ENCODE results near the gene STRA6.

STRA6 gene

DNA sequence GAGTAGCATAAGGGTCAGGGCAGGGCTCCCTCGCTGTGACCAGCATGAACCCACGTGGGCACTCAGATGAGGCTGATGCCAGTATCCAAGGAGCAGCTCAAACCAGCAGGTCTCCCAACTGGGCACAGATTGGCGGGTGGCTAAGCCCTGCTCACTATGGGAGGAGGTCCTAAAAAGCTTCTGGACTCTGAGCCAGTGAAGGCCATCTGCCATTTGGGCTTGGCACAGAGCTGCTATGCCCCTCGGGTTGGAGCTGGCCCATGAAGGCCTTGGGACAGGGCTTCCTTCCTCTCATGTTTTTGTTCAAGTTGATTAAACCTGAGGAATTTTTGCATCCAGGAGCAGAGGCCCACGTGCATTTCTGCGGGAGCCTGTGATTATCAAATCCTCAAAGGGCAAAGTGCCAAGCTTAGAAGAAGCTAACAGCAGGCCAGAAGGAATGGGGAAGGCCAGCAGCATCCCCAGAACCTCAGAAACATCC is 4.3 kb upstream of the STRA6 start:
- DNase-seq (ENCODE audit: low read depth in 2 of 2) = no peak

DNA sequence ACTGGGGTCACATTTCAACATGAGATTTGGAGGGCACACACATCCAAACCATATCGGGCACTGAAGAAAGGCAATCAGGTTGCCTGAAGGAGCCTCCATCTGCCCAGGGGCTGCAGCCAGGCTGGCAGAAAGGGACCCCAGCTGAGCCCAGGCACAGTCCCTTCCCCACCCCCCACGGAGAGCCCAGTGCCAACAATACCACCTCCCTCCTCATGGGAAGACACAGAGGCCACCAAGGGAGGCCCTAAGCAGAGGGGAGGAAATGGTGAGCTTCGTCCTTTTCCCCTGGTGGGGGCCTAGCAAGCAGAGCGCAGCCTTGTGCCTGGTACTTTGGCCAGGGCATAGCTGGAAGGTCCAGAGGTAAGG is 3.0 kb upstream of the STRA6 start:
- no peak for DNase-seq (ENCODE audit: low read depth in 2 of 2)

DNA sequence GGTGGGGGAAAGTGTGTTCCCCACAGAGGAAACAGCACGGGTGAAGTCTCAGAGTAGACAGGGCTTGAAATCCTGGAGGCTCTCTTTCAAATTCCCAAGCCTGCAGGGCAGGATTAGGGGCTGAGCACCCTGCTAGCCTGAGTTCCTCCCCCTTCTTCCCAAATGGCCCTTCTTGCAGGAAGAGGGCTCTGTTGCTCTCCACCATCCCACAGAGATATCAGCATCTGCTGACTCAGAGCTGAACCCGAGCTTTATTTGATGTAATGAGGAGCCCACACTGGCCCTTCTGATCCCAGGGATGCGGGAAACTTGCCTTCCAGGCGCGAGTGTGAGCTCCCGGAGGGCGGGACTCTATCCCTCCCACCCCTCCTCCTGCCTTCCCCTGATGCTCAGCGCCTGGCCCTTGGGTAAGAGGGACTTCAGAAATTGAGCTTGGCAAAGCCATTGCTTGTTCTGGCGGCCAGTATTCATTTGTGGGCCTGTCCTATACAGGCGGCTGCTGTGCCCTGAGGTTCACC is 1.4 kb upstream of the STRA6 start:
- no peak for DNase-seq (ENCODE audit: low read depth in 2 of 2)

DNA sequence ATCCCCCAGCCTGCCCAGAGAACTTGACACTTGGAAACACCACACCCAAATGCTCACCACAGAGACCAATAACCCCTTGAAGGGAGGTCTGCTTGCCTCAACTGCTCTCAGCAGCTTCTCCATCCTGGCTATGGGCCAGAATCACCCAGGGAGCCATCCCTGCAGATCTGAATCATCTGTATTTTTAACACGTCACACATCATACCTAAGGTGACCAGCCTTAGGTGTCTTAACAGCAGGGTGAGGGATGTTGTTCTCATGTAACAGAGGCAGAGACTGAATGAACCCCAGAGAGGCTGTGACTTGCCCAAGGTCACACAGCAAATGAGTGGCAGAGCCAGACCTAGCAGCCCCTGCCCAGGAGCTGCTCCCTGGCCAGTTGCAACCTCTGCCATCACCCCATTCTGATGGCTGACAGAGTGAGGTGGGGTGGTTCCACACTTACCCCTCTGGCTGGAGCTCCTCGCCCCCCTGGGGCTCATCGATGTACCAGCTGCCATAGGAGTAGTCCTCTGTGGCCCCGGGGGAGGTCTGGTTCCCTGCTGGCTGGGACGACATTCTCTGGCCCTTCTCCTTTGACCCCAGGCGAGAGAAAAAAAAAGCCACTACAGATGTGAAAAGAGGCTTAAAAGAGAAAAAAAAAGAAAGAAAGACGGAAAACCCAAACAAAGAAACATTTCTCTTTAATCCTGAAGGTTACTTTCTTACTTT is 722 bp downstream of the STRA6 start:
- DNase-seq (ENCODE audit: low read depth in 2 of 2) = no peak

DNA sequence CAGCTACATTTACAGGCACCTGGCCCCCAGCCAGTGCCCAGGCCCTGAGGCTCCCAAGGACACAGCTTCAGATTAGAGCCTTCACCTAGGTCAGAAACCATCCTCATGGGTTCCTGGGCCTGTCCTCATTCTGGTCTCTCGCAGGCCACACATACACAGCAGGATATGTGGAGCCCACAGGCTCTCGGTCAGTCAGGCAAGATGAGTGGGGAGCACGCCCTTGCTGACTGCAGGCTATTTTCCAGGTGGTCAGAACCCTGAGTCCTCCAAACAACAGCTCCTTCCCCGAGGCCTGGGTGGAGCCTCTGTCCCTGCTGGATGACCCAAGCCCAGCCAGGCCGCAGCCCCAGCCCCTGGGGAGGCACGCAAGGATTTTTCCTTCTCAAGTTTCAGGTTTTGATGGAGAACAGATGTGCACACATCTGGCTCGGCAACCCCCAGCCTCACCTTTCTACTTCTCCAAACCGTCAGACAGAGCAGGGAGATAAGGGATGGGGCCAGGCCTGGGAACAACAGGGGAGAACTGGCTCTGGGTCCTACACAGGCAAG is 1.6 kb downstream of the STRA6 start:
- DNase-seq (ENCODE audit: low read depth in 2 of 2) = no peak

DNA sequence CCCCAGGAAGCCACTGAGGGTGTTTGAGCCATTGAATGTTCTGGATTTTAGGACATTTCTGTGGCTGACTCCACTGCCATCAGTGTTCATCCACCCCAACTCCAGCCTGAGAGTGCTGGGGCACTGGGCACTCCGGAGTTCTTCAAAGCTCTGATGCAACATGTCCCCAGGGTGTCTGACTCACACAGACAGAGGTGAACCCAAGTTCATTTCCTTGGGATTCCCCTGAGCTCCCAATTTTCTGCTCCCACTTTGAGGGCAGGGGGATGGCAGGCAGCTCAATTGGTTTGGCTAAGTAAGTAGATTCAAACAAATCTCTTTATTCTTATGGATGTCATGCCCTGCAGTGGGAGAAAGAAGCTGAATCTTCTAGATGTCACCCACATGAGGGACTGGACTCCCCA is 2.2 kb downstream of the STRA6 start:
- no peak for DNase-seq (ENCODE audit: low read depth in 2 of 2)

DNA sequence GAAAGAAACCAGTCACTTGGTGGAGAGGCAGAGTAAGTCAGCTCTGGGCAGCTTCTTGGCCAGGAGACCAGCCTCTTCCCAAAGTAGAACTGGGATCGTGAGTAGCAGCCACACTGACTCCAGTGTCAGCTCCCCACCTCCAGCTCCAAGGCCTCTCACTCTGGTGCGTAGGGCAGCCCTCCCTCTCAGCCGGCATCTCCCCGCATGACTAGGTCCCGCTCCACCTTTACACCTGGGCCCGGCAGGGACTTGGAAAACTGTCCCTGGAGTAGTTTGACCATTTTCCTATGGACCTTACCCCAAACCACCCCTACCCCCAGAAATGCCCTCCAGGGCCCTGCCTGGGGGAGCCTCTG is 3.3 kb downstream of the STRA6 start:
- no peak for DNase-seq (ENCODE audit: low read depth in 2 of 2)

DNA sequence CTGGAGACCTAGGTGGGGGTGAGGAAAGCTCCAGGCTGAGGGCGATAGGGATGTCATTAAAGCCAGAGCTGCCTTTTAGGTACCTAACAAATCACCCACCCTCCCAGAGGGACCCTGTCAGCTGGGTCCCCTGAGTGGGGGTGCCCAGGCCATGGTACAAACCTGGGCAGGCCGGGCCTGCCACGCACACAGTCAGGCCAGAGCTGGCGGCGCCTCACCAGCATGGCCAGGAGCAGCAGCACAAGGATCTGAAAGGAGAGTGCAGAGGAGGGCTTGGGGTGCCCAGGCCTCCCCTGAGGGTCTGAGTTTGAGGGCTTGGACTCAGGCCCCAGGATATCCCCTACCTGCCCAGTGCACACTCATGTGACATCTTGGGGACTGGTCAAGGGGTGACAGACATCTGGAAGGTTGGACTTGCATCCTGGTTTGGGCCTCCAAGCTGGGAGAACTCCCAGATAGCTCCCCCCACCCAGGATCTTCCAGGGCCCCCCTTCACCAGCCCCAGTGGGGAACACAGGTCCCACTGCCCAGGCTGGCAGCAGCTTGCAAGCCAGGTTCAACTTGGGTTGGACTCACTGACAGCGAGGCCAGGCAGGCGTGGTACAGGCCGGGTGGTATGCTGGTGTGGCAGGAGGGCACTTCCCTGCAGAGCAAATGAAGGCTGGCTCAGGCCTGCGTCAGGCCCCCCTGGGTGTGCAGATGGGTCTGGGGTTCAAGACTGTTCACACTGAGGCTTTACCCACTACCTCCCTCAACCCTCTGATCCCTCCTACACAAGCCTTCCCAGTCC is 5.2 kb downstream of the STRA6 start:
- no peak for DNase-seq (ENCODE audit: low read depth in 2 of 2)

DNA sequence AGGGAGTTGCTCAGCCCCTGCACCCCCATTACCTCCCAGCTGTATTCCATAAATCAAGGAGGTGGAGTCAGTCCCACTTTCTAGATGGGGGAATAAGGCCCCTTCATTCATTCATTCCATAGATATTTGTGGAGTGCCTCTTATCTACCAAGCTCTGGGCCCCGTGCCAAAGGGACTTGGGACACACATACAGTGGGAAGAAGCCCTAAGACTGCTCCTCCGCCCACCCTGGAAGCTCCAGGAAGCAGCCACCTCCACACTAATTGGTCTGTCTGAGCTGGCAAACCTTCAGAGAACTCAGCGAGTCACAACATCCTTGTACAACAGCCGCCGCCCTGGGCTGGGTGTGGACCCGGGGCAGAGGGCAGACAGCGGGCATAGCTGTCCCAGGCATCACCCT is 6.4 kb downstream of the STRA6 start:
- DNase-seq (ENCODE audit: low read depth in 2 of 2) = no peak

DNA sequence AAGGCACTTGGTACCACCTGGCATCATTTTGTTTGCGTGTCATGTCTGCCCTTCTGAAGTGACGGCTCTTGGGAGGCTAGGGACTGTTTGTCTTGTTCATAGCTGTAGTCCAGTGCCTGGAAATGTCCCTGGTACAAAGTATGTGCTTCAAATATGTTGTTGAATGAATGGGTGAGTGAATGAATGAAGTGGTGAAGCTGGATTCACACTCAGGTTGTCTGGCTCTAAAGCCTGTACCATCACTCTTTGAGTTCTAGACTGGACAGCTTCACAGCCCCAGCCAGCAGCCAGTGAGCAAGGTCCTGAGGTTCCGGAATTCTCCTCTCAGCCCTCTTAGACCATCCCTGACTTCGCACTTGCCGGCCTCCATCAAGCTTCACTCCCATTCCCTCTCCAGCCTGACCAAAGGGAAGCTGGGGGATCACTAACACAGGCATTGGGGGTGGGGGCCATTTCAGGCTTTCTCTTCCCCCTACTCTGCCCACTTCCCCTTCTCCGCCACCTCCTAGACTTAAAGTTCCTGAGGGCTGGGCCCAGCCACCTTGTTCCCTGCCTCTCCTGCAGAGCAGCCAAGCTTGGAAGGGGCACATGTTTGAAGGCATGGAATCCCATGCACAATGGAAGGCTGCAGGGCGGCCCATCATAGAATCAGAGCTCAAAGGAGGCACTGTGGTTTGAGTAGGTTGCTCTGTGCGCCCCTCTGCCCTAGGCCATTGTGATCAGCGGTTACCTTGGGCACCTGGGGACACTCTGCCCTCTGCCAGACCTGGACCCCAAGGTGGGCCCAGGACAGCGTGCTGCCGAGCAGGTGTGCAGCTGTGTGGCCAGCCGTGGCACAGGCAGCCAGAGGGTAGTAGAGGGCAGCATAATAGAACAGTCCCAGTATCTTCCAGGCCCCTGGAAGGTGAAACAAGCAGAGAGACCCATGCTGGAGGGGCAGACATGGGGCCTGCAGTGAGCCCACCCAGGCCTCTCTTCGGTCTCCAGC is 7.7 kb downstream of the STRA6 start:
- no peak for DNase-seq (ENCODE audit: low read depth in 2 of 2)

DNA sequence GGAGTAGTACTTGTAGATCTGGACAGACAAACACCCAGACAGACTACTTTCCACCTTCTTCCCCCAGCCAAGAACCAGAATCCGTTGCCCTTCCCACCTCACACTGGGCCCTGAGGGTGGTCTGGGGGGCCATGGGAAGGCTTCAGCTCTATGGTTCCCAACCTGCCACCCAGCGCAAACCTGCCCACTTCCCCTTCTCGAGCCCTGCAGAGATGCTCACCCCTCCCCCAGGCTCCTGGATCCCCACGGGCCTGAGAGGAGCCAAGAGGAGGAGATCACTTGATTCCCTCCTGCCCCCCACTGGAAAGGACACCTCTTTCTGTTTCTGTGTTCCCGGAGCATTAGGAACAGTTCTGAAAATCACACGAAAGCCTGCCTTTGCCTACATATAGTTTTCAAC is 8.7 kb downstream of the STRA6 start:
- DNase-seq (ENCODE audit: low read depth in 2 of 2) = no peak

DNA sequence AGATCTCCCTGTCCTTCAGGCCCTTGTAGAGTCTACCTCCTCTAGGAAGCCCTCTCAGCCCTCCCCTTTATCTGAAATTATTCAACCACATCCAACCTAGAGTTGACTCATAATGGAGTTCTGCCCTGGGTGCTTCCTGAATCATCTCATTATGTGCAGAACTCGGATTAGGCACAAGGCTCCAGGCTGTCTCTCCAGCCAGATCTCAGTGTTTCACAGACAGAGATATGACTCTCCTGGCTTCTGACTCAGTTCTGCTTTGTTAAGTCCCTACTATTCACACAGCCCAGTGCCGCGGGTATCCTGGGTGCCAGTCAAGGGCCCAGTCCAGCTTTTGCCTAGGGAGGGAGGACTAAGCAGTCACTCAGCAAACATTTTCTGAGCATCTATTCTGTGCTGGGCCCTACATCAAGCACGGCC is 9.3 kb downstream of the STRA6 start:
- no peak for DNase-seq (ENCODE audit: low read depth in 2 of 2)

DNA sequence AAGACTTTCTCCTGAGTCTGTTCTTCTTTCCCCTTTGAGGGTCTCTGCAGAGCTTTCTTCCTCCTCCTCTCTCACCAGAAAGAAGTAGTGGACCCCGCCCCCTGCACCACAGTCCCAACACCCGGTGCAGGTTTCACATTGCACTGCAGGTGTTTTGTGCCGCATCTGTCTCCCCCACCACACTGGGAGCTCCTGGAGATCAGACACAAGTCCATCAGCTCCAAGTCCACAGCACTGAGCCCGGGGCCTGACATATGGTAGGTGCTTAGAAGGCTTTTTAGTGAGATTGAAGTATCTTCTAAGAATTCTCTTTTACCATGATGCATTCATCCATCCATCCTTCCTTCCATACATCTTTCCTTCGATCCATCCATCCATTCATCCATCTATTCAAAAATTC is 9.8 kb downstream of the STRA6 start:
- no peak for DNase-seq (ENCODE audit: low read depth in 2 of 2)

DNA sequence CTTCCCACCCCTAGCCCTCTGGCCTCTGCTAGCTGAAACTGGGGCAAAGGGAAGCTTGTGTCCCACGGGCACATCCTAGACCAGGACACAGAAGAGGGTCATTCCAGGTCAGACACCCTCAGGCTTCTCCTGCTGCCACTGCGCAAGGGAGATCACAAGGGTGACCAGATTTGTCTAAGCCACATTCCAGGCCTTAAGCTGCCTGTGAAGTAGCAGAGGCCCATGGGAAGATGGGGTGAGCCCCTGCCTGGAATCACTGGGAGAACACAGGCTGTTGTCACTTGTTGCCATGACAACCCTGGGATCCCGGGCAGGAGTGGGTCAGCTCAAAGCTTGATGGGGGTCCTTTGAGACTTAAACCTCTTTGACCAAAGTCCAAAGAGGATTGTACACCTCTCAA is 10.8 kb downstream of the STRA6 start:
- DNase-seq (ENCODE audit: low read depth in 2 of 2) = no peak

DNA sequence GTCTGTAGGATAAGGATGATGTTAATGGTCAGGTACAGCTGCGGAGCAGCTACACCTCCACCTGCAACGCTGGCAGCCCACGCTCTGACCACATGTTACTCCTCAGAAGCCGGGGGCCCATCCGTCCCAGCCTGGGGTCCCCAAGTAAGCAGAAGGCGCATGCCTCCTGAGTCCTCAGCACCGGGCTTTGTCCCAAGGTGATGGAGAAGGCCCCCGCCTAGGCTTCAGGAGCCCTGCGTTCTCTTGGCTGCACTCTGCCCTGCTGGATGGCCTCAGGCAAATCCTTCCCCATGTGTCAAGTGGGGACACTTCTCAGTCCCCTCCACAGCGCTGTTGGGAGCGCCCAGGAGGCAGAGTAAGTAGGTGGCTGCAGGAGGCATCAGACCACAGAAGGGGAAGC is 14.4 kb downstream of the STRA6 start:
- DNase-seq (ENCODE audit: low read depth in 2 of 2) = no peak

DNA sequence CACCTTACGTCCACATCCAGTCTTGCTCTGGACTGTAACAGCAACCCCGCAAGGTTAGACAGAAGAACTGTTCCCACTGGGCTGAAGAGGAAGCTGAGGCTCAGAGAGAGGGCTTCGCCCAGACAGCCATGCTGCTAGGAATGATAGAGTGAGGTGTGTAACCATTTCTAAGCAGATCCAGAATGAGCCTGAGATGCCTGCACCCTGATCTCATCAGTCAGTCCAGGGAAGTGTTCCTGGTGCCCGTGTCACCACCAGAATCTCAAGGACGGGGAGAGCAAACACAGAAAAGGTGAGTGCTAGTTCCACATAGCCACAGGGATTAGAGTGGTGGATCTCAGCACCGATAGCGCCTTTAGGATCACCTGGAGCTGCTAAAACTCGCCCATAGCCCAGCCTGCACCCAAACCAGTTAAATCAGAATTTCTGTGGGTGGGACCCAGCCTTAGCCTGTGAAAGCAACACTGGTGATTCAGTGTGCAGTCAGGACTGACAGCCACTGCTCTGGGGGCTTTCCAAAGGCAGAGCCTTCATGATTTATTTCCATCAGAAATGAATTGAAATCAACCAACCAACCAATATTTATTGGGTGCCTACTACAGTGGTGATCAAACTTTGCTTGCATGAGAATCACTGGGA is 16.8 kb downstream of the STRA6 start:
- no peak for DNase-seq (ENCODE audit: low read depth in 2 of 2)

DNA sequence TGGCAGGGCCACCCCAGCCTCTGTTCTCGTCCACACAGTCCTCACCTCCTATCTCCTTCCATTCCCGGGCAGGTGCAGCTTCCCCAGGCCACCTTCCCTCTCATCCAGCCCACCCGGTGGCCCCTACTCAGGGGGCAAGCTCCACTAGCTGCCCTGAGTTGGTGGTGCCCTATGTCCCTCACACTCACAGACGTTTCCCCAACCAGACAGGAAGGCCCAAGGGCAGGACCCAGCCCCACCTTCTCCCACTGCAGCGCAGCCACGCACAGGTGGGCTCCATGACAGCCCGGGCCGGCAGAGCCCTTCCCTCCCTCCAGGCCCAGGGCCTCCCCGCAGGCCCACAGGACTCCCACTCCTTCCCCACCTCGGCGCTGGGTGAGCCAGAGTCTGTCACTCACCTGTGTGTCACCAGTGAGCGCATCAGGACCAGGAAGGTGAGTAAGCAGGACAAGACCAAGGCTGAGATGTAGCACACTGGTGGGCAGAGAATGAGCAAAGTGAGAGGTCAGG is 17.9 kb downstream of the STRA6 start:
- no peak for DNase-seq (ENCODE audit: low read depth in 2 of 2)

DNA sequence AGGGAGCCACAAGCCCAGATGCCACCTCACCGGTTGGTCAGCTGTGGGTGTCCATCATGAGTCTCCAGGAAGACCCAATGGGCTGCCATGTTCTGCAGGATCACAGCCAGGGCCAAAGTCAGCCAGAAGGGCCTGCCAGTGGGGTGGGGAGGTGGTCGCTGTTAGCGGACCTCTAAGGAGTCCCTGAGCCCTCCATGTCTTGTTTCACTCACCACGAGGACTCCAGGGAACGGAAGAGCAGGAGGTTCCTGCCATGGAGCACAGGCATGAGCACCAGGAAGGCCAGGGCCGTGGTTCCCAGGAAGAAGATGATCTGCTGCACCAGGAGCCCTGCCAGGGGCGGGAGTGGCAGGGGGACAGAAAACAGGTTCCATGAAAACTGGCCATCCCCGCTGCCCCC is 20.5 kb downstream of the STRA6 start:
- DNase-seq (ENCODE audit: low read depth in 2 of 2) = no peak

DNA sequence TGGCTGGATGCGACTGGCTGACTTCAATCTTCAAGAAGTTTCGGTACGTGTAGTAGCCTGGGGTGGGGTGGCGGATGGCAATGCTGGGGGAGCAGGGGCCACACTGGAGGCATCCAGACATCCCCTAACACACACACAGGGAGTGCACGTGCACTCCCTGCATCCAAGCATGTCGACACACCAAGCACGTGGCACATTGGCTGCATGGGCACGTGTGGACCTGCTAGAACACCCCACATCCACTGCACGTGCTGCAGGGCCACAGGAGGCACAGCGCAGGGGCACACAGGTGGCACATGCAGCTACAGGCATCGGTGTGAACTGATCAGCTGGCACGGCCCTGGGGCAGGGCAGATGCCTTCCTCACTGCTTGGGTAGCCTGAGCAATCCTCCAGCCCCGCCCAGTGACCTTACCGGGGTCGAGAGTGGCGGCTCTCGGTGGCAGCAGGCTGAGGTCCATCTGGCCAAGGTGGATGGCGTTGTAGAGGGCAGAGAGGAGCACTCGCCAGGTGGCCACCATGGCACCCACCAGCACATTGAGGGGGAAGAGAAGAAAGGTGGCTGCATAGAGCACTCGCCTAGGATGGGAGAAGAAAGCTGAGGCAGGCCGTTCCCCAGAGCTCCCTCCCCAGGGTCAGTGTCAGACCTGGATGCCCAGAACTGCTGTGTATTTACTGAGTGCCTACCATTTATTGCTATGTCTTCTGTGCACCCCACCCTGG is 21.5 kb downstream of the STRA6 start:
- no peak for DNase-seq (ENCODE audit: low read depth in 2 of 2)
